COLO668 (cell line): Measurements from ENCODE around the gene HRC.

Experiments
- DNase-seq: peaks from one replicate; lab custom pipeline; 2025; ENCODE audit not compliant: unreplicated experiment; lab: John Stamatoyannopoulos, UW

The HRC gene

GRCh38 chr19:49117677-49118564 is 37.3 kb downstream of the HRC start:
- DNase-seq = no peak

GRCh38 chr19:49116544-49116943 is 38.7 kb downstream of the HRC start:
- no peak for DNase-seq

GRCh38 chr19:49114630-49115363 is 40.4 kb downstream of the HRC start:
- DNase-seq = peak; percentile 33

GRCh38 chr19:49113762-49114629 is 41.2 kb downstream of the HRC start, which contains the start of gene LIN7B:
Gene LIN7B (plus strand): TSS chr19:49114370. CDS start chr19:49114405, 35 bp downstream.
- peak; percentile 80 for DNase-seq

GRCh38 chr19:49111218-49111998 is 43.8 kb downstream of the HRC start:
- DNase-seq = no peak

GRCh38 chr19:49110567-49110966 is 44.6 kb downstream of the HRC start:
- no peak for DNase-seq

- no peak for DNase-seq
Observed at GRCh38 chr19:49109569-49110233, 45.5 kb downstream of the HRC start.

- no peak for DNase-seq
Observed at GRCh38 chr19:49109051-49109450, 46.1 kb downstream of the HRC start.

- DNase-seq = no peak
Observed at GRCh38 chr19:49107625-49108459, 47.4 kb downstream of the HRC start.

- peak; percentile 66 for DNase-seq
Observed at GRCh38 chr19:49106648-49107135, 48.5 kb downstream of the HRC start.

- DNase-seq = no peak
Observed at GRCh38 chr19:49104229-49104864, 50.8 kb downstream of the HRC start.

- no peak for DNase-seq
Observed at GRCh38 chr19:49103331-49104085, 51.7 kb downstream of the HRC start.

- no peak for DNase-seq
Observed at GRCh38 chr19:49102303-49102702, 52.9 kb downstream of the HRC start.
